GM21786 (cell line): Measurements from ENCODE around the gene PPIP5K2.
A peak's percentile ranks its signal among the peaks of the same experiment; 100 is the strongest.
"Not testable (repeated sequence)": the region's sequence is repeated elsewhere in the genome, so short reads cannot be mapped to it uniquely, and the experiment has no call there.

Source experiments
- ATAC-seq: cut with Tn5 transposase; IDR thresholded peaks from one replicate; pipeline ENCODE4 v1.9.1; 2021; ENCODE audit not compliant: unreplicated experiment

Gene PPIP5K2

GRCh38 chr5:103119765-103120606 is at the start of gene PPIP5K2, which contains the start of gene GIN1:
Gene PPIP5K2, plus strand, starts transcription at chr5:103120301. Its CDS starts 9,289 bp downstream, at chr5:103129590.
Gene GIN1, minus strand, starts transcription at chr5:103120138. Its CDS starts 11,431 bp downstream, at chr5:103108707.
- peak; percentile 91 for ATAC-seq

GRCh38 chr5:103073500-103073899 is 46.6 kb upstream of the PPIP5K2 start:
- ATAC-seq = not testable (repeated sequence)

GRCh38 chr5:103075442-103075841 is 44.7 kb upstream of the PPIP5K2 start:
- no peak for ATAC-seq

GRCh38 chr5:103079796-103080195 is 40.3 kb upstream of the PPIP5K2 start:
- ATAC-seq = no peak

GRCh38 chr5:103086547-103086946 is 33.6 kb upstream of the PPIP5K2 start:
- ATAC-seq = no peak

GRCh38 chr5:103089272-103089671 is 30.8 kb upstream of the PPIP5K2 start:
- no peak for ATAC-seq

GRCh38 chr5:103090791-103091190 is 29.3 kb upstream of the PPIP5K2 start:
- ATAC-seq = no peak

GRCh38 chr5:103092676-103093075 is 27.4 kb upstream of the PPIP5K2 start:
- ATAC-seq = no peak

GRCh38 chr5:103093727-103094126 is 26.4 kb upstream of the PPIP5K2 start:
- ATAC-seq = no peak

- no peak for ATAC-seq
Observed at GRCh38 chr5:103094737-103095136, 25.4 kb upstream of the PPIP5K2 start.

GRCh38 chr5:103098993-103099392 is 21.1 kb upstream of the PPIP5K2 start:
- ATAC-seq = no peak

GRCh38 chr5:103101079-103101750 is 18.9 kb upstream of the PPIP5K2 start:
- ATAC-seq = no peak

- no peak for ATAC-seq
Observed at GRCh38 chr5:103102234-103102633, 17.9 kb upstream of the PPIP5K2 start.

GRCh38 chr5:103108086-103108485 is 12.0 kb upstream of the PPIP5K2 start:
- no peak for ATAC-seq

- ATAC-seq = no peak
Observed at GRCh38 chr5:103109277-103109676, 10.8 kb upstream of the PPIP5K2 start.

- no peak for ATAC-seq
Observed at GRCh38 chr5:103110403-103110802, 9.7 kb upstream of the PPIP5K2 start.

- no peak for ATAC-seq
Observed at GRCh38 chr5:103111468-103111867, 8.6 kb upstream of the PPIP5K2 start.

- ATAC-seq = no peak
Observed at GRCh38 chr5:103112910-103113309, 7.2 kb upstream of the PPIP5K2 start.

GRCh38 chr5:103114440-103114839 is 5.7 kb upstream of the PPIP5K2 start:
- no peak for ATAC-seq

GRCh38 chr5:103117471-103117991 is 2.6 kb upstream of the PPIP5K2 start:
- ATAC-seq = no peak

GRCh38 chr5:103119070-103119764 is 884 bp upstream of the PPIP5K2 start:
- ATAC-seq = no peak
